RWPE1 (cell line): ENCODE data around the gene WNT9A.

Experiments
- CTCF ChIA-PET: fragments of 350-600 bp; sonication (Branson Sonifier 250); formaldehyde crosslinking; extraction: SDS; loops from one replicate; lab custom pipeline; 2021; lab: Yijun Ruan, JAX
- POLR2A ChIA-PET: fragments of 400-600 bp; formaldehyde crosslinking; extraction: SDS; loops from one replicate; lab custom pipeline; 2020; ENCODE audit warnings: antibody characterized with exemption; ENCODE audit not compliant: low non-redundant PET; lab: Yijun Ruan, JAX
- DNase-seq: peaks from one replicate; pipeline ENCODE4 v3.0.0; 2012; ENCODE audit warnings: low spot score
- H3K27ac ChIP-seq: fragments of 450-650 bp; 2 replicates; pipeline ENCODE4 v1.5.1; 2017
- CTCF ChIP-seq: fragments of 450-650 bp; conservative IDR thresholded peaks from 2 replicates; pipeline ENCODE4 v1.5.1; 2017; ENCODE audit warnings: low read depth, mild to moderate bottlenecking

WNT9A gene

GRCh38 chr1:227869279-227869842, 78.4 kb downstream of the WNT9A start:
- no peak for DNase-seq
- TF ChIP-seq CTCF = no peak
- H3K27ac ChIP-seq = no peak overlapping the region
- POLR2A ChIA-PET = no interaction called here
- CTCF ChIA-PET = interaction anchor here (0.7 kb wide), 1 partner anchor 14 kb away, joined by 3 read pairs; no protein-coding TSS in a partner anchor
